Measurements from ENCODE around the gene PUS10.
"Not testable (repeated sequence)": the region's sequence is repeated elsewhere in the genome, so short reads cannot be mapped to it uniquely, and the experiment has no call there.

Gene PUS10

GRCh38 chr2:61017556-61018317 is at the start of gene PUS10, which contains the start of gene PEX13:
PUS10 (minus strand) TSS chr2:61018255; CDS start chr2:61011890, 6,365 bp downstream.
PEX13 (plus strand) TSS chr2:61017720; CDS start chr2:61017760, 40 bp downstream.
- DNase-seq: peak; percentile 67

GRCh38 chr2:61065714-61066709 is 48.0 kb upstream of the PUS10 start, which contains the start of gene SANBR:
SANBR (plus strand) TSS chr2:61065871; CDS start chr2:61070351, 4,480 bp downstream.
- peak; percentile 82 for DNase-seq

- no peak for DNase-seq
Observed at GRCh38 chr2:61059382-61059781, 41.3 kb upstream of the PUS10 start.

GRCh38 chr2:61057562-61057961 is 39.5 kb upstream of the PUS10 start:
- DNase-seq: no peak

- DNase-seq: no peak
Observed at GRCh38 chr2:61055557-61055956, 37.5 kb upstream of the PUS10 start.

GRCh38 chr2:61045999-61046398 is 27.9 kb upstream of the PUS10 start:
- DNase-seq: no peak

GRCh38 chr2:61045226-61045625 is 27.2 kb upstream of the PUS10 start:
- DNase-seq: no peak

- DNase-seq: no peak
Observed at GRCh38 chr2:61044636-61045035, 26.6 kb upstream of the PUS10 start.

GRCh38 chr2:61042807-61043206 is 24.8 kb upstream of the PUS10 start:
- no peak for DNase-seq

GRCh38 chr2:61036643-61037042 is 18.6 kb upstream of the PUS10 start:
- DNase-seq: not testable (repeated sequence)

- DNase-seq: not testable (repeated sequence)
Observed at GRCh38 chr2:61034592-61034991, 16.5 kb upstream of the PUS10 start.

- DNase-seq: no peak
Observed at GRCh38 chr2:61029533-61029932, 11.5 kb upstream of the PUS10 start.

GRCh38 chr2:61023670-61024069 is 5.6 kb upstream of the PUS10 start:
- no peak for DNase-seq

- DNase-seq: no peak
Observed at GRCh38 chr2:61021228-61021660, 3.2 kb upstream of the PUS10 start.

GRCh38 chr2:61018798-61019197 is 743 bp upstream of the PUS10 start:
- no peak for DNase-seq

- no peak for DNase-seq
Observed at GRCh38 chr2:61018318-61018755, 282 bp upstream of the PUS10 start.

- peak; percentile 61 for DNase-seq
Observed at GRCh38 chr2:61017003-61017555, 976 bp downstream of the PUS10 start.

- no peak for DNase-seq
Observed at GRCh38 chr2:61016392-61017002, 1.6 kb downstream of the PUS10 start.

- no peak for DNase-seq
Observed at GRCh38 chr2:61015976-61016375, 2.1 kb downstream of the PUS10 start.

- no peak for DNase-seq
Observed at GRCh38 chr2:61014763-61015162, 3.3 kb downstream of the PUS10 start.

- no peak for DNase-seq
Observed at GRCh38 chr2:61013382-61013781, 4.7 kb downstream of the PUS10 start.

GRCh38 chr2:61012303-61012702 is 5.8 kb downstream of the PUS10 start:
- not testable (repeated sequence) for DNase-seq

GRCh38 chr2:61011678-61012077 is 6.4 kb downstream of the PUS10 start:
- no peak for DNase-seq

Data from stimulated activated CD4-positive, alpha-beta T cell treated with anti-CD3 and anti-CD28 coated beads, Interleukin-4, amount 100 ng/mL, for 1 hour (primary cell).